Thyroid gland (tissue), 4 donors: ENCODE results near the gene CDYL2. TPM values are rescaled to one million over a fixed set of nuclear protein-coding genes. Genes with fewer than 3 reads are reported as not detected.

Source experiments
- DNase-seq, 2 donors: peaks; one replicate each; pipeline ENCODE4 v3.0.0-alpha.2; 2019
- H3K27ac ChIP-seq, 3 donors: fragments of 200-600 bp; sonication (generic); 1 replicate in 2 of 3; 2 replicates in 1 of 3; pipeline ENCODE4 v1.5.1; 2016 to 2019; ENCODE audit warnings: mild to moderate bottlenecking in 1 of 3, moderate library complexity in 1 of 3
- H3K27me3 ChIP-seq: fragments of 200-600 bp; sonication (generic); one replicate; pipeline ENCODE4 v1.5.1; 2019
- H3K36me3 ChIP-seq, 2 donors: fragments of 200-600 bp; sonication (generic); one replicate each; pipeline ENCODE4 v1.5.1; 2016 to 2019
- H3K4me1 ChIP-seq, 2 donors: fragments of 200-600 bp; sonication (generic); one replicate each; pipeline ENCODE4 v1.5.1; 2017 to 2019
- H3K4me3 ChIP-seq, 3 donors: fragments of 200-600 bp; sonication (generic); replicated peaks in 1 of 3; 1 replicate in 2 of 3; 2 replicates in 1 of 3; pipeline ENCODE4 v1.5.1; 2016; ENCODE audit warnings: mild to moderate bottlenecking in 1 of 3
- H3K9me3 ChIP-seq: fragments of 200-600 bp; sonication (generic); one replicate; pipeline ENCODE4 v1.5.1; 2017
- CTCF ChIP-seq, 6 experiments: fragments of 200-600 bp in 3 of 6; fragments of 450-650 bp in 3 of 6; sonication (generic) in 3 of 6; IDR thresholded peaks; one replicate each; pipeline ENCODE4 v1.5.1; 2016 to 2019; ENCODE audit warnings: antibody characterized with exemption in 6 of 6, mild to moderate bottlenecking in 2 of 6, inconsistent platforms in 1 of 6, moderate library complexity in 1 of 6
- POLR2A ChIP-seq, 2 donors: fragments of 450-650 bp; IDR thresholded peaks; one replicate each; pipeline ENCODE4 v1.6.1; 2017; ENCODE audit warnings: antibody characterized with exemption in 2 of 2, mild to moderate bottlenecking in 2 of 2, moderate library complexity in 1 of 2
- WGBS, 2 donors: methylation state at CpG; one replicate each; pipeline ENCODE4 v1.1.5; 2017; 5-methylcytosine and 5-hydroxymethylcytosine counted together
- intact Hi-C: fragments of 100-400 bp; cut with DNase I; formaldehyde crosslinking; loops from one replicate; pipeline ENCODE4 v1.15.1; 2023
- total RNA-seq, 4 donors: library from RNA; depleted of rRNA; stranded (reverse); fragments of >200 nt; gene quantifications; one replicate each; pipeline ENCODE4 v1.2.3, GENCODE V29; 2016

CDYL2 gene
- total RNA-seq, 4 donors from 2014 or later, result 3.6 to 14.2 (median 5.3) TPM

DNA sequence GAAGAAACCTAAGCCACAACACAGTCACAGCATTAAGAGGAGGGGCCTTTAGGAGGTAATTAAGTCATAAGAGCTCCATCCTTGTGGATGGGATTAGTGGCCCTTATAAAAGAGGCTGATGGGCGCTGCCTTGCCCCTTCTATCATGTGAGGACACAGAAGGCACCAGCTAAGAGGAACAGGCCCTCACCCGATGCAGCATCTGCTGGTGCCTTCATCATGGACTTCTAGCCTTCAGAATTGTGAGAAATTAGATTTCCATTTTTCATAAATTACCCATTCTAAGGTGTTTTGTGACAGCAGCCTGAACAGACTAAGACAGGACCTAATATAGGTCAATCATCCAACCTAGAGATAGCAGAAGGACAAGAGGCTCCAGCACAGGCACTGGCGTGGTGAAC is 120.8 kb downstream of the CDYL2 start:
- DNase-seq, result no peak
- no peaks in the 10 kb centered on the region for H3K36me3 ChIP-seq

DNA sequence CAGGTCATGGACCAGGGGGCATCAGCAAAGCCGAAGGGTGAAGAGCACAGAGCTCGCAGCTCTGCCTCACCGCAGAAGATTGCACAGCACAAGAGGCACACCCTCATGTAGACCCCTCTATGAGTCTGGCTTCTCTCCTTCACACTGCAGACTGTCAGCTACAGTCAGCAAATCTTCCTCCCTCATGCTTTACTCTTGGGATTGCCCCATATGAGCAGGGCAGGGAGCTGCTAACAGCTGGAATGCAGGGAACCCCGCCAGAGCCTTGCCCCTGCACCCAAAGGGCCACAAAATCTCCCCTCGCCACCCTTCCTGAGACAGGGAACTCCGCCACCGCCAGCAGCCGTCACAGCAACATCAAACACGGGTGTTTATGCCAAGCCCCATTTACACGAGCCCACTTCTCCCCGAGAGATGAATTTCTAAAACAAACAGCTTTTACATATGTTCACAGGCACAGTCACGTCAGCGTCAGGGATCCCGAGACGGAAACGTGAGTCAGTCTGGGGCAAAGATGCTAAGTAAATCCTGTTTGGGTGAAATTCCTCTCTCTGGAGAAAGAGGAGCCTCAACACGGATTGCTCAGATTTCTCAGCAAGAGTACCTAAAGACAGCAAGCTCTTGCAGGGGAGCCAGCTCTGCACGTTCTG is 121.9 kb downstream of the CDYL2 start:
- intact Hi-C loops, result no loop called here
- Histone ChIP-seq H3K27ac (no peak overlapping the region), H3K27me3 (no peaks in the 10 kb centered on the region), H3K4me3 (no peak overlapping the region), H3K9me3 (no peaks in the 10 kb centered on the region), H3K4me1 (no peaks in the 10 kb centered on the region), H3K36me3 (no peaks in the 10 kb centered on the region)
- WGBS, 2 donors, result 80 to 82% methylated on average over 16 to 18 of the region's 18 CpGs
- DNase-seq, result no peak
- TF ChIP-seq POLR2A (IDR thresholded peaks at IDR 0.05) (no peak), CTCF (IDR thresholded peaks at IDR 0.05) (no peak)

More for the DNA sequence above, 120.8 kb downstream of the CDYL2 start:
- TF ChIP-seq POLR2A (IDR thresholded peaks at IDR 0.05) (no peak), CTCF (IDR thresholded peaks at IDR 0.05) (no peak)
- 94 to 95% methylated on average over 3 of the region's 3 CpGs for WGBS, 2 donors
- H3K27ac ChIP-seq, result no peak overlapping the region
- no peak overlapping the region for H3K4me3 ChIP-seq
- H3K9me3 ChIP-seq, result no peaks in the 10 kb centered on the region
- no peaks in the 10 kb centered on the region for H3K27me3 ChIP-seq
- intact Hi-C loops, result no loop called here
- H3K4me1 ChIP-seq, result no peaks in the 10 kb centered on the region

DNA sequence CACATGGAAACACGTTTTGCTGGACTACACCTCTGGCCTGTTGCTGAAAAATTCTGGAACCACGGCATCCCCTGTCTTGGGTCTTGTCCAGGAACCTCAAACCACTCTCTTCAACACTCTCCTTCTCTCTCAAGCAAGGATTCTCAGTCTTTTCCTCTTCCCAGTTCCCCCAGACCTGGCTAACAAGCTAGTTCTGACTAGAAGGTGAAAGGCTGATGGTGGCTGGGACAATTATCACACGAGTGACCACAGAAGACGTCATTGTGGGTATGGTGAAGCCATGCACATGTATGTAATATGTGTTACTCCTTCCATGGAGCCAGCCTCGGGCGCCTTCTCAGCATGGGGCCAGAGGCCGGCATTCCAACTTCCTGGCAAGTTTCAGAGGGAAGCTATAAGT is 123.0 kb downstream of the CDYL2 start:
- no peak overlapping the region for H3K4me3 ChIP-seq
- no peaks in the 10 kb centered on the region for H3K4me1 ChIP-seq
- intact Hi-C loops, result no loop called here
- TF ChIP-seq CTCF (IDR thresholded peaks at IDR 0.05) (no peak), POLR2A (IDR thresholded peaks at IDR 0.05) (no peak)
- no peak for DNase-seq
- no peak overlapping the region for H3K27ac ChIP-seq
- no peaks in the 10 kb centered on the region for H3K36me3 ChIP-seq
- WGBS, 2 donors, result 89 to 91% methylated on average over 7 of the region's 7 CpGs
- no peaks in the 10 kb centered on the region for H3K9me3 ChIP-seq
- H3K27me3 ChIP-seq, result no peaks in the 10 kb centered on the region

DNA sequence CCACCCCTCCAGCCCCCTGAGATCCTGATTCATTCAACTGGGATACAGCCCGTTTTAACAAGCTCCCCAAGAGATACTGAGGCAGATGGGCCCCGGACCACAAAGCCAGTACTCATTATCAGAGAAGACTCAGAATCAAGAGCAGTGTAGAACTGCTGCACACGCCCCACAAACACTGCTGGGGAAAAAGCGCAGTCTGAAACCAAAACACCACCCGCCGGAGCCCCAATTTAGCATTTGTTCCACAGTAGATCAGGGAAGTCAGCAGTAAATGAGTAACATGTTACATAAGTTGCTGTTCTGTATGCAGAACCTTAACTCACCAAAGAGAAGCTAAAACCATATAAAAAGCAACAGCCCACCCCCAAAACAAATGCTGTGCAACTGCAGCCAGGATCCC is 123.6 kb downstream of the CDYL2 start:
- H3K9me3 ChIP-seq, result no peaks in the 10 kb centered on the region
- no peaks in the 10 kb centered on the region for H3K4me1 ChIP-seq
- H3K36me3 ChIP-seq, result no peaks in the 10 kb centered on the region
- intact Hi-C loops, result no loop called here
- no peak for DNase-seq
- 89 to 94% methylated on average over 6 of the region's 6 CpGs for WGBS, 2 donors
- no peak overlapping the region for H3K27ac ChIP-seq
- no peak for TF ChIP-seq POLR2A (IDR thresholded peaks at IDR 0.05)
- TF ChIP-seq CTCF (IDR thresholded peaks at IDR 0.05), result no peak
- no peaks in the 10 kb centered on the region for H3K27me3 ChIP-seq
- H3K4me3 ChIP-seq, result no peak overlapping the region

DNA sequence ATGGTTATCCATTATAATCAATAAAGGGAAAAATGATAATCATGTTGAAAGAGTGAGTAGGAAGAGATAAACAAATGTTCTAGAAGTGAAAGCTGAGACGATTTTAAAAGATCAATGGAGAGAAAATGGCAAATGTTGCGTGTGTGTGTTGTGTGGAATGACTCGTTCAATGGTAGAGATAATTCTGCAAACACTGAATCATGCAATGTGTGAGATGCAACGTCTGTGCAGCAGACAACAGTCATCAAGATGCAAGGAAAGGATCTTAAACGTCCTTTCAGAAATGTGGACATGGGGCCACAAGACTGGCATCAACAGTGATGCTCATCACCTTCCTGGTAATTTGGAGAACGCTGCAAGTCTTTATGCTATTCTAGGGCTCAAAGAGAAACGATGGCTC is 124.4 kb downstream of the CDYL2 start:
- Histone ChIP-seq H3K4me1 (no peaks in the 10 kb centered on the region), H3K27me3 (no peaks in the 10 kb centered on the region), H3K27ac (no peak overlapping the region), H3K9me3 (no peaks in the 10 kb centered on the region), H3K36me3 (no peaks in the 10 kb centered on the region), H3K4me3 (no peak overlapping the region)
- intact Hi-C loops, result no loop called here
- WGBS, 2 donors, result 86 to 94% methylated on average over 7 of the region's 7 CpGs
- TF ChIP-seq POLR2A (IDR thresholded peaks at IDR 0.05) (no peak), CTCF (IDR thresholded peaks at IDR 0.05) (no peak)
- no peak for DNase-seq
